ENCODE data around the gene MAP2K5.

MAP2K5 gene

GRCh38 chr15:67832897-67833709 is 290.6 kb downstream of the MAP2K5 start:
- DNase-seq (ENCODE audit: low read depth in 2 of 2, low spot score in 1 of 2), result no peak

GRCh38 chr15:67833710-67834511 is 291.4 kb downstream of the MAP2K5 start:
- DNase-seq (ENCODE audit: low read depth in 2 of 2, low spot score in 1 of 2), result no peak

- DNase-seq (ENCODE audit: low read depth in 2 of 2, low spot score in 1 of 2), result no peak
These were observed 292.2 kb downstream of the MAP2K5 start for GRCh38 chr15:67834581-67835296.

GRCh38 chr15:67835297-67836133 is 293.0 kb downstream of the MAP2K5 start:
- DNase-seq (ENCODE audit: low read depth in 2 of 2, low spot score in 1 of 2), result no peak

GRCh38 chr15:67836134-67836455 is 293.6 kb downstream of the MAP2K5 start:
- DNase-seq (ENCODE audit: low read depth in 2 of 2, low spot score in 1 of 2), result no peak

GRCh38 chr15:67836477-67836876 is 294.0 kb downstream of the MAP2K5 start:
- peak in 1 of 2 donors; percentile 31 for DNase-seq (ENCODE audit: low read depth in 2 of 2, low spot score in 1 of 2)

- DNase-seq (ENCODE audit: low read depth in 2 of 2, low spot score in 1 of 2), result no peak
These were observed 294.5 kb downstream of the MAP2K5 start for GRCh38 chr15:67836955-67837354.

- no peak for DNase-seq (ENCODE audit: low read depth in 2 of 2, low spot score in 1 of 2)
These were observed 296.4 kb downstream of the MAP2K5 start for GRCh38 chr15:67838789-67839332.

GRCh38 chr15:67839499-67839928 is 297.0 kb downstream of the MAP2K5 start:
- no peak for DNase-seq (ENCODE audit: low read depth in 2 of 2, low spot score in 1 of 2)

GRCh38 chr15:67839929-67840748 is 297.6 kb downstream of the MAP2K5 start, which contains the start of gene RNU6-1:
TSS of gene RNU6-1 (minus strand) at chr15:67840045.
- peak; percentile 88 to 91 for DNase-seq (ENCODE audit: low read depth in 2 of 2, low spot score in 1 of 2)

GRCh38 chr15:67840749-67841512 is 298.4 kb downstream of the MAP2K5 start:
- DNase-seq (ENCODE audit: low read depth in 2 of 2, low spot score in 1 of 2), result no peak

GRCh38 chr15:67841513-67841762 is 298.9 kb downstream of the MAP2K5 start:
- DNase-seq (ENCODE audit: low read depth in 2 of 2, low spot score in 1 of 2), result no peak

- no peak for DNase-seq (ENCODE audit: low read depth in 2 of 2, low spot score in 1 of 2)
These were observed 300.6 kb downstream of the MAP2K5 start for GRCh38 chr15:67843092-67843501.

GRCh38 chr15:67843571-67844387 is 301.3 kb downstream of the MAP2K5 start:
- no peak for DNase-seq (ENCODE audit: low read depth in 2 of 2, low spot score in 1 of 2)

- no peak for DNase-seq (ENCODE audit: low read depth in 2 of 2, low spot score in 1 of 2)
These were observed 303.5 kb downstream of the MAP2K5 start for GRCh38 chr15:67845974-67846373.

GRCh38 chr15:67849538-67849937 is 307.0 kb downstream of the MAP2K5 start:
- no peak for DNase-seq (ENCODE audit: low read depth in 2 of 2, low spot score in 1 of 2)

- no peak for DNase-seq (ENCODE audit: low read depth in 2 of 2, low spot score in 1 of 2)
These were observed 307.8 kb downstream of the MAP2K5 start for GRCh38 chr15:67850336-67850735.

GRCh38 chr15:67850994-67851571 is 308.6 kb downstream of the MAP2K5 start:
- DNase-seq (ENCODE audit: low read depth in 2 of 2, low spot score in 1 of 2), result no peak
